GM12892 (cell line): Measurements from ENCODE around the gene SMOC1.

Source experiments
- POLR2A ChIP-seq: IDR thresholded peaks from 2 replicates; pipeline ENCODE4 v1.6.1; 2011; ENCODE audit warnings: low read depth, low read length, control low read depth
- POLR2AphosphoS5 ChIP-seq: IDR thresholded peaks from 2 replicates; pipeline ENCODE4 v1.6.1; 2011; ENCODE audit warnings: low read depth, low read length, control low read depth
- TAF1 ChIP-seq: IDR thresholded peaks from 2 replicates; pipeline ENCODE4 v1.6.1; 2011; ENCODE audit warnings: low read depth, mild to moderate bottlenecking, control low read depth, low read length, borderline replicate concordance

GRCh38 chr14:70009961-70010360 lies 130.7 kb downstream of the SMOC1 start:
- TF ChIP-seq POLR2A, result no peak
- TF ChIP-seq POLR2AphosphoS5, result no peak
- TF ChIP-seq TAF1, result no peak
